Panc1 (cell line): Measurements from ENCODE around the gene ZC3H10.

Source experiments
- CTCF ChIP-seq: fragments of 450-650 bp; IDR thresholded peaks from 2 replicates; pipeline ENCODE4 v1.5.1; 2017; ENCODE audit warnings: mild to moderate bottlenecking
- POLR2AphosphoS5 ChIP-seq: IDR thresholded peaks from 2 replicates; pipeline ENCODE4 v1.6.1; 2012; ENCODE audit warnings: mild to moderate bottlenecking, low read depth, low read length, moderate library complexity
- SIN3A ChIP-seq: IDR thresholded peaks from 2 replicates; pipeline ENCODE4 v1.6.1; 2012; ENCODE audit warnings: low read depth, mild to moderate bottlenecking, low read length, moderate library complexity, borderline replicate concordance; ENCODE audit not compliant: insufficient read depth
- TCF7L2 ChIP-seq: IDR thresholded peaks from 2 replicates; pipeline ENCODE4 v1.6.1; 2011; ENCODE audit warnings: mild to moderate bottlenecking, low read depth, low read length, inconsistent platforms
- TF ChIP-seq, protein P1 (sequence below), 2 experiments: IDR thresholded peaks; 2 replicates each; pipeline ENCODE4 v1.6.1; 2011 to 2012; ENCODE audit warnings: low read depth in 2 of 2, control low read depth in 1 of 2, low read length in 1 of 2, mild to moderate bottlenecking in 1 of 2, moderate library complexity in 1 of 2; ENCODE audit not compliant: insufficient read depth in 1 of 2

DNA sequence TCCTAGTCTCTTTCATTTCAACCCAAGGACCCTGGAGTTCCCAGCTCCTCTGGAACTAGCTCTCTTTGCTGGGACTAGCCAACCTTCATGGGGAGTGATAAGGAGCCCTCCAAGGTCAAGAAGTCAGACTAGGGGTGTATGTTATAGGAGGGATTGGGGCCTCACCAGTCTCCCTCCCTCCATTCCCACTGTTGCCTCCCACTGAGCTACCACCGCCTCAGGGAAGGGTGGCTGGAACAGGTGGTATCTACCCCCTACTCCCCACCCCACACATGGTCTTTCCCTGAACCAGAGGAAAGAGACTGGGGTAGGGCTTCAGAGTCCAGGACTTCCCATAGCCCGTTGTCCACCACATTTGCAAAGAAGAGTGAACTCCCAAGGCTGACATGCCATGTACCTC is 35.7 kb upstream of the ZC3H10 start:
- TF ChIP-seq CTCF (no peak), POLR2AphosphoS5 (no peak), SIN3A (no peak), TCF7L2 (no peak)
- TF ChIP-seq, protein P1, sequence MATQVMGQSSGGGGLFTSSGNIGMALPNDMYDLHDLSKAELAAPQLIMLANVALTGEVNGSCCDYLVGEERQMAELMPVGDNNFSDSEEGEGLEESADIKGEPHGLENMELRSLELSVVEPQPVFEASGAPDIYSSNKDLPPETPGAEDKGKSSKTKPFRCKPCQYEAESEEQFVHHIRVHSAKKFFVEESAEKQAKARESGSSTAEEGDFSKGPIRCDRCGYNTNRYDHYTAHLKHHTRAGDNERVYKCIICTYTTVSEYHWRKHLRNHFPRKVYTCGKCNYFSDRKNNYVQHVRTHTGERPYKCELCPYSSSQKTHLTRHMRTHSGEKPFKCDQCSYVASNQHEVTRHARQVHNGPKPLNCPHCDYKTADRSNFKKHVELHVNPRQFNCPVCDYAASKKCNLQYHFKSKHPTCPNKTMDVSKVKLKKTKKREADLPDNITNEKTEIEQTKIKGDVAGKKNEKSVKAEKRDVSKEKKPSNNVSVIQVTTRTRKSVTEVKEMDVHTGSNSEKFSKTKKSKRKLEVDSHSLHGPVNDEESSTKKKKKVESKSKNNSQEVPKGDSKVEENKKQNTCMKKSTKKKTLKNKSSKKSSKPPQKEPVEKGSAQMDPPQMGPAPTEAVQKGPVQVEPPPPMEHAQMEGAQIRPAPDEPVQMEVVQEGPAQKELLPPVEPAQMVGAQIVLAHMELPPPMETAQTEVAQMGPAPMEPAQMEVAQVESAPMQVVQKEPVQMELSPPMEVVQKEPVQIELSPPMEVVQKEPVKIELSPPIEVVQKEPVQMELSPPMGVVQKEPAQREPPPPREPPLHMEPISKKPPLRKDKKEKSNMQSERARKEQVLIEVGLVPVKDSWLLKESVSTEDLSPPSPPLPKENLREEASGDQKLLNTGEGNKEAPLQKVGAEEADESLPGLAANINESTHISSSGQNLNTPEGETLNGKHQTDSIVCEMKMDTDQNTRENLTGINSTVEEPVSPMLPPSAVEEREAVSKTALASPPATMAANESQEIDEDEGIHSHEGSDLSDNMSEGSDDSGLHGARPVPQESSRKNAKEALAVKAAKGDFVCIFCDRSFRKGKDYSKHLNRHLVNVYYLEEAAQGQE (IDR thresholded peaks at IDR 0.05; ENCODE audit: insufficient read depth in 1 of 2, low read depth in 2 of 2, low read length in 1 of 2): no peak
